Endothelial cell of umbilical vein (primary cell): ENCODE data around the gene ADAMTSL2. TPM values are rescaled to one million over a fixed set of nuclear protein-coding genes. Genes with fewer than 3 reads are reported as not detected.

ENCODE experiments used
- BruUV-seq: library from RNA; stranded (reverse); fragments of 400-500 nt; replicated peaks from 2 replicates; lab custom pipeline; 2021; lab: Mats Ljungman, UMichigan
- CTCF ChIA-PET: fragments of 300-600, 350-600 bp; sonication (Branson Sonifier 250); formaldehyde crosslinking; loops from one replicate; lab custom pipeline; 2021; ENCODE audit warnings: antibody characterized with exemption, inconsistent platforms; lab: Charles Lee
- POLR2A ChIA-PET: fragments of 300-600, 350-600 bp; sonication (Branson Sonifier 250); formaldehyde crosslinking; loops from one replicate; lab custom pipeline; 2021; ENCODE audit warnings: antibody characterized with exemption, inconsistent platforms; lab: Charles Lee
- DNase-seq: peaks from one replicate; pipeline ENCODE4 v3.0.0-alpha.2; 2011; ENCODE audit warnings: low read depth, low spot score
- FAIRE-seq: peaks from 2 replicates; lab custom pipeline; 2011; peaks lifted over from hg19 to GRCh38; lab: Jason Lieb, UNC
- H2AFZ ChIP-seq: 2 replicates; pipeline ENCODE4 v1.6.0; 2012; ENCODE audit warnings: low read depth, low read length, control low read depth, inconsistent platforms
- H3K27ac ChIP-seq: 2 replicates; pipeline ENCODE4 v1.5.1; 2011; ENCODE audit warnings: low read depth, mild to moderate bottlenecking, control low read depth, low read length, moderate library complexity; ENCODE audit not compliant: insufficient read depth
- H3K27me3 ChIP-seq, 2 experiments: 2 replicates each; pipeline versions ENCODE4 v1.6.0 to v1.6.1; 2011; ENCODE audit warnings: low read length in 2 of 2, mixed read lengths in 1 of 2; ENCODE audit not compliant: control insufficient read depth in 2 of 2, insufficient read depth in 2 of 2
- H3K36me3 ChIP-seq, 2 experiments: 2 replicates in 1 of 2; 3 replicates in 1 of 2; pipeline ENCODE4 v1.5.1; 2011; ENCODE audit warnings: low read length in 2 of 2, mild to moderate bottlenecking in 1 of 2, moderate library complexity in 1 of 2; ENCODE audit not compliant: control insufficient read depth in 2 of 2, insufficient read depth in 2 of 2; ENCODE audit errors: extremely low read depth in 1 of 2
- H3K4me1 ChIP-seq: 3 replicates; pipeline ENCODE4 v1.5.1; 2011; ENCODE audit warnings: mild to moderate bottlenecking, low read length; ENCODE audit not compliant: control insufficient read depth, insufficient read depth; ENCODE audit errors: extremely low read depth
- H3K4me2 ChIP-seq: 2 replicates; pipeline ENCODE4 v1.6.1; 2011; ENCODE audit warnings: low read length, control low read depth, mixed read lengths; ENCODE audit not compliant: insufficient read depth
- H3K4me3 ChIP-seq, 3 experiments: fragments of 200-600 bp in 1 of 3; sonication (generic), shearing (Covaris generic) in 1 of 3; replicated peaks in 1 of 3; 2 replicates each; pipeline ENCODE4 v1.5.1; 2011 to 2016; ENCODE audit warnings: control low read depth in 3 of 3, low read length in 3 of 3, mild to moderate bottlenecking in 2 of 3, inconsistent platforms in 1 of 3, low read depth in 1 of 3, moderate library complexity in 1 of 3; ENCODE audit not compliant: insufficient read depth in 1 of 3
- H3K79me2 ChIP-seq: 2 replicates; pipeline ENCODE4 v1.6.0; 2012; ENCODE audit warnings: low read length, inconsistent platforms; ENCODE audit not compliant: control insufficient read depth, insufficient read depth
- H3K9ac ChIP-seq: replicated peaks from 2 replicates; pipeline ENCODE3; 2011; ENCODE audit warnings: low read length, control low read depth; ENCODE audit not compliant: insufficient read depth; ENCODE audit errors: extremely low read depth
- H3K9me1 ChIP-seq: replicated peaks from 3 replicates; pipeline ENCODE4 v1.6.0; 2011; ENCODE audit warnings: mild to moderate bottlenecking, low read length; ENCODE audit not compliant: control insufficient read depth, insufficient read depth; ENCODE audit errors: extremely low read depth
- H3K9me3 ChIP-seq: replicated peaks from 2 replicates; pipeline ENCODE4 v1.5.1; 2012; ENCODE audit warnings: low read length, inconsistent platforms; ENCODE audit not compliant: control insufficient read depth, insufficient read depth
- H4K20me1 ChIP-seq: replicated peaks from 2 replicates; pipeline ENCODE3; 2011; ENCODE audit warnings: mild to moderate bottlenecking, low read length; ENCODE audit not compliant: control insufficient read depth, insufficient read depth; ENCODE audit errors: extremely low read depth
- CTCF ChIP-seq, 2 donors: IDR thresholded peaks; 1 replicate in 1 of 2; 2 replicates in 1 of 2; pipeline ENCODE4 v1.5.1; 2011; ENCODE audit warnings: low read length in 2 of 2, mild to moderate bottlenecking in 2 of 2, moderate library complexity in 2 of 2, control low read depth in 1 of 2, inconsistent platforms in 1 of 2, low read depth in 1 of 2; ENCODE audit not compliant: insufficient read depth in 1 of 2; ENCODE audit errors: extremely low read depth in 1 of 2
- EZH2 ChIP-seq: IDR thresholded peaks from 2 replicates; pipeline ENCODE4 v1.6.1; 2012; ENCODE audit warnings: borderline replicate concordance, low read depth, mild to moderate bottlenecking, moderate library complexity, low read length, inconsistent platforms; ENCODE audit not compliant: severe bottlenecking
- FOS ChIP-seq: IDR thresholded peaks from 2 replicates; pipeline ENCODE4 v1.6.1; 2011; ENCODE audit warnings: mild to moderate bottlenecking, low read length, moderate library complexity, borderline replicate concordance; ENCODE audit not compliant: insufficient read depth
- MAX ChIP-seq: IDR thresholded peaks from 2 replicates; pipeline ENCODE4 v1.6.1; 2011; ENCODE audit not compliant: insufficient read depth, insufficient read length
- MYC ChIP-seq: IDR thresholded peaks from one replicate; pipeline ENCODE4 v1.6.1; 2011; ENCODE audit warnings: mild to moderate bottlenecking, low read depth, low read length
- dilution Hi-C: fragments of 300-500 bp; cut with MboI; formaldehyde crosslinking; loops from one replicate; pipeline ENCODE4 v1.15.0; 2019; ENCODE audit warnings: low sequenced_read_pairs; ENCODE audit not compliant: extremely low pct_ligation_motif_present
- intact Hi-C: fragments of 100-400 bp; cut with micrococcal nuclease; formaldehyde crosslinking; loops from one replicate; pipeline ENCODE4 v1.10.0; 2022
- polyA plus RNA-seq, 4 experiments: library from polyadenylated mRNA; depleted of rRNA in 3 of 4; stranded (reverse) in 3 of 4; unstranded in 1 of 4; fragments of >200 nt; gene quantifications; 2 replicates each; pipeline versions ENCODE4 v1.2.1 to v1.2.3, GENCODE V29; 2011 to 2012; ENCODE audit warnings: missing spikeins in 1 of 4
- total RNA-seq: library from RNA; stranded (reverse); gene quantifications from 2 replicates; pipeline ENCODE4 v1.2.3, GENCODE V29; 2021

Gene ADAMTSL2
- total and polyA plus RNA-seq, 2 donors (not counting 3 experiments of a cell fraction or from before 2014, with no cell fraction given) = not detected

GRCh38 chr9:133516256-133516960 lies 18.1 kb upstream of the ADAMTSL2 start:
- ChIA-PET CTCF (no interaction called here), POLR2A (no interaction called here)
- Histone ChIP-seq H3K4me1 (no peaks in the 10 kb centered on the region), H3K27ac (no peak overlapping the region), H3K9ac (no peak overlapping the region), H3K4me2 (no peak overlapping the region), H3K9me3 (no peaks in the 10 kb centered on the region), H3K27me3 (no peaks in the 10 kb centered on the region), H3K36me3 (no peaks in the 10 kb centered on the region), H3K4me3 (no peak overlapping the region), H2AFZ (no peak overlapping the region), H4K20me1 (no peaks in the 10 kb centered on the region), H3K79me2 (no peaks in the 10 kb centered on the region), H3K9me1 (no peaks in the 10 kb centered on the region)
- BruUV-seq = no TSS peak
- TF ChIP-seq MYC (no peak), EZH2 (no peak), CTCF (IDR thresholded peaks at IDR 0.05; ENCODE audit: extremely low read depth in 1 of 2, insufficient read depth in 1 of 2, low read depth in 1 of 2, low read length in 2 of 2) (no peak), MAX (no peak), FOS (no peak)
- DNase-seq (no peak), FAIRE-seq (no peak)
- intact Hi-C loops (no loop called here), dilution Hi-C loops (no loop called here)
